Measurements from ENCODE around the gene PTPRM.

The PTPRM gene

DNA sequence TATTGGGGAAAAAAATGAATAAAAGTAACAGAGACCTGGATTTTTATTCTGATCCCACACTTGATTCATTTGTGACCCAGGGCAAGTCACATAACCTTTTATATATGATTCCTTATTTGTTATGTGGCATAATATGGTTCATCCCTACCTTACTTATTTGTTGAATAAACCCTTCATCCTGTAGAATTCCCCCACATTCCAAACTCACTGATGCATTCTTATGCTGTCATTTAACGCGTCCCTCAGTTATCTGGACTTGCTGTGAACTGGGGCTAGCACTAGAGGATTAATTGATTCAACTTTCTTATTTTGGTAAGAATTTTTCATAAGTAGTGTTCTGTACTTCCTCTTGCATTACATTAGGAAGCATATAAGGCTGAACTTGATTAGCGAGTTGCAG lies 657.5 kb downstream of the PTPRM start:
- H3K27me3 Mint-ChIP-seq: no peaks in the 10 kb centered on the region

DNA sequence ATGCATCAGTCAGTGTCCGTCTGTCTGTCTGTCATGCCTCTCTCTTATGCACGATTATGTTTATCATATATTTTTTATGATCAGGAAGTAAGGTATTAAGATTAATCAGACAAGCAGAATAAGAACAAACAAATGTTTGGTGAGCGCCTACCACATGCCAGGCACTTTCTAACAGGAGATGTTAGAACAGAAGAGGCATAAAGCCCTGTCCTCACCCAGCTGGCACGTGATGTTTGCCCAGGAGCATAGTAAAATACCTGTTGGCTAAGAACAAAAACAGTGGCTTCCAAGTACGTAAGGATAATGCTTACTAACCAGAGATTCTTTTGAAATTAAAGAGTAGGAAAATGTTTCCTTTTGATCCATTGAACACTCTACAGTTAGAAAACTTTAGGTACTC lies 661.9 kb downstream of the PTPRM start:
- Mint-ChIP-seq H3K4me3 (no peak overlapping the region), H3K36me3 (no peaks in the 10 kb centered on the region), H3K4me1 (peaks cover 2% of the 10 kb centered on the region), H3K9me3 (no peaks in the 10 kb centered on the region), H3K27me3 (no peaks in the 10 kb centered on the region), H3K27ac (no peak overlapping the region)
- CTCF ChIA-PET: no interaction called here
- DNase-seq: no peak

More for the DNA sequence above, 657.5 kb downstream of the PTPRM start:
- DNase-seq: no peak
- no peaks in the 10 kb centered on the region for H3K9me3 Mint-ChIP-seq
- H3K27ac Mint-ChIP-seq: no peak overlapping the region
- H3K4me3 Mint-ChIP-seq: no peak overlapping the region
- H3K36me3 Mint-ChIP-seq: no peaks in the 10 kb centered on the region
- CTCF ChIA-PET: interaction anchor here (0.8 kb wide), 1 partner anchor 9 kb away, joined by 3 read pairs; no protein-coding TSS in a partner anchor
- H3K4me1 Mint-ChIP-seq: no peaks in the 10 kb centered on the region

DNA sequence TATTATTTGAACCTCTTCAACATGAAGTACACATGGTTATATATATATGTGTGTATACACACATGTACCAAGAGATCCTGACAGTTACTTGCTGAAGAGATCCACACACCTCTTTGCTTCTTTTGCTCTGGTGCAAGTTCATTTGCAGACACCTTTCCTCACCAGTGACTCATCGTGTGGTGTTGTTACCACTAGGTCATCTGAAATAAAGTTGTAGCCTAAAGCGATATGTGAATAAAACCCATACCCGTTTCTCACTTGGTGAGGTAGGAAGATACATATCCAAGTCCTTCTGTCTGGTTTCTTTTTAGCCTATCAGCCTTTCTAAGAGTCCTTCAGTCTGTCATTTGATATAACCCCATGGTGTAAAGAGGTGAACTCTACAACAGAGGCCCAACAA lies 662.7 kb downstream of the PTPRM start:
- CTCF ChIA-PET: no interaction called here
- Mint-ChIP-seq H3K4me1 (peaks cover 2% of the 10 kb centered on the region), H3K27me3 (no peaks in the 10 kb centered on the region), H3K9me3 (no peaks in the 10 kb centered on the region), H3K4me3 (no peak overlapping the region), H3K36me3 (no peaks in the 10 kb centered on the region), H3K27ac (no peak overlapping the region)
- DNase-seq: no peak

- Mint-ChIP-seq H3K27me3 (no peaks in the 10 kb centered on the region), H3K9me3 (no peaks in the 10 kb centered on the region), H3K4me3 (no peak overlapping the region), H3K36me3 (no peaks in the 10 kb centered on the region), H3K27ac (no peak overlapping the region), H3K4me1 (peaks cover 2% of the 10 kb centered on the region)
- CTCF ChIA-PET: no interaction called here
- DNase-seq: no peak
Measured at GRCh38 chr18:8231316-8231715, 664.2 kb downstream of the PTPRM start.

DNA sequence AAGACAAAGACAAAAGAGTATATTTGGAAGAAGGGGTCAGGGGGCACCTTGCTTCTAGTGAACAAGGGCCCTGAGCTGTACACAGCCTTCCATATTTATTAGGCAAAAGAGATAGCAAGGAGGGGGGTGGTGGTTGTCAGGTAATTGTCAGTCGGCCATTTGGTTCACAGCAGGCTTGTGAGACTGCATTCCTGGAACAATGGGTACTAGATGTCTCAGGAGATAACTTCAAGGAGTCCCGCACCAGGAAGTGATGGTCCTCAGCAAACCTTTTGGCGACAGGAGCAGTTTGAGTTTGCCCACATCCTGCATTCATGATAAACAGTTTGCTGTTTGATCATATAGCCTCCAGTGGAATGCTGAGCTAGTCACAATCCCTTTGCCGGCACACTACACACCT lies 665.7 kb downstream of the PTPRM start:
- Mint-ChIP-seq H3K9me3 (no peaks in the 10 kb centered on the region), H3K4me3 (no peak overlapping the region), H3K27me3 (no peaks in the 10 kb centered on the region), H3K27ac (no peak overlapping the region), H3K36me3 (no peaks in the 10 kb centered on the region), H3K4me1 (peaks cover 2% of the 10 kb centered on the region)
- DNase-seq: no peak
- CTCF ChIA-PET: no interaction called here

GRCh38 chr18:8235894-8236293 lies 668.8 kb downstream of the PTPRM start:
- Mint-ChIP-seq H3K9me3 (no peaks in the 10 kb centered on the region), H3K4me1 (peaks cover 2% of the 10 kb centered on the region), H3K27ac (no peak overlapping the region), H3K27me3 (peaks cover 6% of the 10 kb centered on the region), H3K36me3 (no peaks in the 10 kb centered on the region), H3K4me3 (no peak overlapping the region)
- DNase-seq: no peak
- CTCF ChIA-PET: no interaction called here

DNA sequence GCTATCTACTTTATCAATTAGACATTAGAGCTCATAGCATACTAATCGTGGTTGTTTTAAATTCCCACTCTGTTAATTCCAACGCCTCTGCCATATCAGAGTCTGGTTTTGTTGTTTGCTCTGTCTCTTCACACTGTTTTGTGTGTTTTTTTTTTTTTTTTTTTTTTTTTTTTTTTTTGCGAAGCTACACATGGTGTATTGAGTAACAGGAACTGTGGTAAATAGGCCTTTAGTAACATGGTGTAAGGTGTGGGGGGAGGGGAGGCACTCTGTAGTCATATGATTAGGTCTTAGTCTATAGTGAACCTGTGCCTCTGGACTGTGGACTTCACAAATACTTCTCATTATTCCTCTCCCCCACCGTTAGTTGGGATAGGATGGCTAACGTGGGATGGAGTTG lies 671.4 kb downstream of the PTPRM start:
- DNase-seq: no peak
- Mint-ChIP-seq H3K9me3 (no peaks in the 10 kb centered on the region), H3K4me1 (no peaks in the 10 kb centered on the region), H3K27ac (no peak overlapping the region), H3K27me3 (peaks cover 6% of the 10 kb centered on the region), H3K4me3 (no peak overlapping the region), H3K36me3 (no peaks in the 10 kb centered on the region)
- CTCF ChIA-PET: no interaction called here

- no peak for DNase-seq
- CTCF ChIA-PET: no interaction called here
- Mint-ChIP-seq H3K4me3 (no peak overlapping the region), H3K4me1 (no peaks in the 10 kb centered on the region), H3K27me3 (peaks cover 6% of the 10 kb centered on the region), H3K36me3 (no peaks in the 10 kb centered on the region), H3K9me3 (no peaks in the 10 kb centered on the region), H3K27ac (no peak overlapping the region)
Measured at GRCh38 chr18:8241731-8242130, 674.6 kb downstream of the PTPRM start.

DNA sequence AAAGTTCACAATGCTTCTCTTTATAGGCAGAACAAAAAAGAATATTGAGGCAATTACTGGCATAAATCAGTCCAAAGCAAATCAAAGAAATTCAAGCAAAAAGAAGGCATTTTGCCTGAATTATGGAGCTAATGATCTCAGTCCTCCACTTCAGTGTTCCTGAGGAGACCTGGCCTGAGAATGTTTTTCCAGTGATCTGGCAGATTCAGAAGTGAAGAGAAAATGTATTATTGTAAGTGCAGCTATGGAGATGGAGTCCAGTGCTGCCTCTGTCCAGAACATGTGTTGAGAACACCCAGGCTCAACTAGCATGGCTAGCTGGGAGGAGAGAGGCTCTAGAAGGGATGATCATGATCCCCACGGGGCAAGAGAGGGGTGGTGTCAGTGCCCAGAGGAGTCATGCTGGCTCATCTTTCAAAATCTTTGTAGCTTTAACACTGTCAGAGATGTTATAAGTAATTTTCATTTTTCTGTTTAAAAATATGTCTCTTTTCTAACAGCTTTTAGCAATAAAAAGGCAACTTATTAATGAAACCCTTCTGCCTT lies 675.1 kb downstream of the PTPRM start:
- Mint-ChIP-seq H3K9me3 (no peaks in the 10 kb centered on the region), H3K27ac (no peak overlapping the region), H3K36me3 (no peaks in the 10 kb centered on the region), H3K4me1 (no peaks in the 10 kb centered on the region), H3K4me3 (no peak overlapping the region), H3K27me3 (peaks cover 6% of the 10 kb centered on the region)
- CTCF ChIA-PET: no interaction called here
- no peak for DNase-seq

DNA sequence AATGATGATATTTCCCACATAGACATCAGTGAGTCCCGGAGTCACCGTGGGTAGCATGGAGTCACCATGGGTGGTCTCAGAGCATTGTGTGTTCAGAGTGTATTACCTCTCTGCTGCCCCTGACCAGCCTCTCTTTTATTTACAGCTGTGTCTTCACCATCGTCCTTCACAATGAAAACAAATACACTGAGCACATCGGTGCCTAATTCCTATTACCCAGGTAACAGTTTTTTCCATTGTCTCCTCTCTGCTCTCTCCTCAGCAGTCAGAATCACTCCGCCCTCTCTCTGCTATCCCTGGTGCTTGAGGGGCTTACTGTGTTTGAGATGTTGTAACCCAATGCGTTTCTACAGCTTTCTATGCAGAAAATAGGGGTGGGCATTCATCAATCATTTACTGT lies 680.6 kb downstream of the PTPRM start:
- H3K9me3 Mint-ChIP-seq: no peaks in the 10 kb centered on the region
- CTCF ChIA-PET: no interaction called here
- H3K4me1 Mint-ChIP-seq: no peaks in the 10 kb centered on the region
- H3K4me3 Mint-ChIP-seq: no peak overlapping the region
- no peaks in the 10 kb centered on the region for H3K36me3 Mint-ChIP-seq
- no peak overlapping the region for H3K27ac Mint-ChIP-seq
- no peak for DNase-seq
- H3K27me3 Mint-ChIP-seq: no peaks in the 10 kb centered on the region

GRCh38 chr18:8248576-8248975 lies 681.5 kb downstream of the PTPRM start:
- no peak overlapping the region for H3K27ac Mint-ChIP-seq
- H3K9me3 Mint-ChIP-seq: no peaks in the 10 kb centered on the region
- H3K4me1 Mint-ChIP-seq: no peaks in the 10 kb centered on the region
- no peaks in the 10 kb centered on the region for H3K27me3 Mint-ChIP-seq
- H3K36me3 Mint-ChIP-seq: no peaks in the 10 kb centered on the region
- H3K4me3 Mint-ChIP-seq: no peak overlapping the region
- no peak for DNase-seq
- CTCF ChIA-PET: no interaction called here

DNA sequence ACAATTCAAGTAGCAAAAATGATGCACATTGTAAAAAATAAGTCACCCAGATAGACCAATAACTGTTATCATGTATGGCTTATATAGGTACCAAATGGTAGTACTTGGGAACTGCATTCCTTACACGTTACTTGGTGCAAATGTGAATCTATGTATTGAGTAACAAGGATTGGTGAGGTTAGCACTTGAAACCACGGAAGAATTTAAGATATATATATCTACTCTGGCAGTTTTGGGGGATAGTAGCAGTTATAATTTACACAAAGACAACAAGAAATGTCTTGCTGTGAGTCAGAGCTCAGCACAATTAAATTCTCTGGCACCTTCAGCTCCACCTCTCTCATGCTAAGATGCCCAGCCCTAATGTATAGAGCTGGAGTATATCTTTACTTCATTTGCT lies 682.7 kb downstream of the PTPRM start:
- Mint-ChIP-seq H3K27me3 (no peaks in the 10 kb centered on the region), H3K9me3 (no peaks in the 10 kb centered on the region), H3K27ac (no peak overlapping the region), H3K4me1 (no peaks in the 10 kb centered on the region), H3K4me3 (no peak overlapping the region), H3K36me3 (no peaks in the 10 kb centered on the region)
- DNase-seq: no peak
- CTCF ChIA-PET: no interaction called here

- no peak overlapping the region for H3K27ac Mint-ChIP-seq
- no peaks in the 10 kb centered on the region for H3K4me1 Mint-ChIP-seq
- DNase-seq: no peak
- no peak overlapping the region for H3K4me3 Mint-ChIP-seq
- H3K36me3 Mint-ChIP-seq: no peaks in the 10 kb centered on the region
- CTCF ChIA-PET: no interaction called here
- H3K27me3 Mint-ChIP-seq: no peaks in the 10 kb centered on the region
- no peaks in the 10 kb centered on the region for H3K9me3 Mint-ChIP-seq
Measured at GRCh38 chr18:8252371-8252770, 685.3 kb downstream of the PTPRM start.

DNA sequence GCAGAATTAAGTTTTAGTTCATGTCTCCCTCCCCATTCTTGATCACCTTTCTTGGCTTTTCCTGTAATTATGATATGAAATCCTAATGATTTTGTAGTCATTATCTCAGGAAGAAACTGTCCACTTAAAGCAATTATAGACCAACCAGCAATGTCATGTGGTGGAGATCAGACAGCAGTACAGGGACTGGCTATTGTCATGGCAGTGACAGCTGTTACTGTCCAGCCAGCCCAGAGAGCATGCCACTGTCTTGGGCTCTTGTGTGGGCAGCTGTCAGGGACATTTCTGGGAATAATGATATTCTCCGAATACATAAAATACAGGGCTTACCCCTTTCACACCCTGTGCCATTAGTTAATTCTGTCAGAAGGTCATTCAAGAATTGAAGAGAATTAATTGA lies 686.8 kb downstream of the PTPRM start:
- H3K9me3 Mint-ChIP-seq: no peaks in the 10 kb centered on the region
- CTCF ChIA-PET: no interaction called here
- no peak overlapping the region for H3K4me3 Mint-ChIP-seq

GRCh38 chr18:8254654-8255053 lies 687.5 kb downstream of the PTPRM start:
- CTCF ChIA-PET: no interaction called here
- Mint-ChIP-seq H3K27me3 (no peaks in the 10 kb centered on the region), H3K9me3 (no peaks in the 10 kb centered on the region), H3K4me1 (no peaks in the 10 kb centered on the region), H3K4me3 (no peak overlapping the region), H3K36me3 (no peaks in the 10 kb centered on the region), H3K27ac (no peak overlapping the region)
- DNase-seq: no peak

More for the DNA sequence above, 686.8 kb downstream of the PTPRM start:
- DNase-seq: no peak
- Mint-ChIP-seq H3K36me3 (no peaks in the 10 kb centered on the region), H3K27ac (no peak overlapping the region), H3K4me1 (no peaks in the 10 kb centered on the region), H3K27me3 (no peaks in the 10 kb centered on the region)

DNA sequence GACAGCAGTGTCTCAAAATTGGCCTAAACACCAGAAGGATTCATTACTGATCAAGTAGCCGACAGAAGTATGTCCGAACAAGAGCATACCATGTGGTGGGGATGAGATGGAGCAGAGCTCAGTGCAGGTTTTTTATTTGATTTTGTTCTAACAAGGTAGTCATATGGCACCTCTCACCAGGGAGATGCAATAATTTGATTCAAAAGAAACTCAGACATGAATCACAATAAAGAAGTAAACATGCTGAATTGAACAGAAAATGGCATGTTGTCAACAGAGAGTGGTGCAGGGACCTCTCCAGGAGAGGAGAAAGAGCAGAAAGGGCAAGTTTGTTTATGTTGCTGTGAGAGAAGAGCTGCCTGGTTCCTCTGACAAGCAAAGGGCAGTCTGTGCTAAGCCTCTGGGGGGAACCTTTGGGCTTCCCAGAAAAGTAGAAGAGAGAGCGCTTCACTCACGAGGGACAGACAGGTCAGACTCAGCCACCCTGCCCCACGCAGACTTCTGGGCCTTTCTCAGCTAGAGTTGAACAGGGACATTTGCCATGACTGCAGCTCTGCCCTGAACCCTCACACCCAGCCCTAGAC lies 690.8 kb downstream of the PTPRM start:
- Mint-ChIP-seq H3K27me3 (no peaks in the 10 kb centered on the region), H3K9me3 (no peaks in the 10 kb centered on the region), H3K27ac (no peak overlapping the region), H3K4me3 (no peak overlapping the region), H3K36me3 (no peaks in the 10 kb centered on the region), H3K4me1 (no peaks in the 10 kb centered on the region)
- CTCF ChIA-PET: no interaction called here
- DNase-seq: no peak
